Peyer's patch (tissue), 4 donors: ENCODE measurements around the gene NATD1. TPM values are rescaled to one million over a fixed set of nuclear protein-coding genes. Genes with fewer than 3 reads are reported as not detected.
A peak's percentile ranks its signal among the peaks of the same experiment; 100 is the strongest.

Source experiments
- DNase-seq, 3 donors: peaks; one replicate each; pipeline ENCODE4 v3.0.0-alpha.2; 2017 to 2019
- H3K27ac ChIP-seq, 4 donors: fragments of 200-600 bp; sonication (generic); one replicate each; pipeline ENCODE4 v1.5.1; 2016 to 2019
- H3K27me3 ChIP-seq, 2 donors: fragments of 200-600 bp; sonication (generic); one replicate each; pipeline ENCODE4 v1.5.1; 2019
- H3K36me3 ChIP-seq, 3 donors: fragments of 200-600 bp; sonication (generic); one replicate each; pipeline ENCODE4 v1.5.1; 2016 to 2019
- H3K4me1 ChIP-seq, 4 donors: fragments of 200-600 bp; sonication (generic); one replicate each; pipeline ENCODE4 v1.5.1; 2016 to 2019
- H3K4me3 ChIP-seq, 4 donors: fragments of 200-600 bp; sonication (generic); 1 replicate in 3 of 4; 2 replicates in 1 of 4; pipeline ENCODE4 v1.5.1; 2016 to 2019; ENCODE audit warnings: mild to moderate bottlenecking in 1 of 4
- H3K9me3 ChIP-seq, 4 donors: fragments of 200-600 bp; sonication (generic); one replicate each; pipeline ENCODE4 v1.5.1; 2016 to 2019; ENCODE audit warnings: mild to moderate bottlenecking in 1 of 4
- POLR2A ChIP-seq, 2 donors: fragments of 450-650 bp; IDR thresholded peaks; one replicate each; pipeline ENCODE4 v1.5.1; 2017; ENCODE audit warnings: antibody characterized with exemption in 2 of 2, mild to moderate bottlenecking in 2 of 2, moderate library complexity in 2 of 2
- total RNA-seq, 4 donors: library from RNA; depleted of rRNA; stranded (reverse); fragments of >200 nt; gene quantifications; one replicate each; pipeline ENCODE4 v1.1.0, GENCODE V29; 2016
- TF ChIP-seq, protein P1 (sequence below), 6 experiments: fragments of 450-650 bp in 4 of 6; fragments of 200-600 bp in 2 of 6; sonication (generic) in 1 of 6; IDR thresholded peaks; one replicate each; pipeline ENCODE4 v1.5.1; 2017 to 2019; ENCODE audit warnings: antibody characterized with exemption in 6 of 6, mild to moderate bottlenecking in 3 of 6, moderate library complexity in 1 of 6

NATD1 gene
- total RNA-seq, 4 donors from 2014 or later: 5.0 to 11.4 (median 10.1) TPM

DNA sequence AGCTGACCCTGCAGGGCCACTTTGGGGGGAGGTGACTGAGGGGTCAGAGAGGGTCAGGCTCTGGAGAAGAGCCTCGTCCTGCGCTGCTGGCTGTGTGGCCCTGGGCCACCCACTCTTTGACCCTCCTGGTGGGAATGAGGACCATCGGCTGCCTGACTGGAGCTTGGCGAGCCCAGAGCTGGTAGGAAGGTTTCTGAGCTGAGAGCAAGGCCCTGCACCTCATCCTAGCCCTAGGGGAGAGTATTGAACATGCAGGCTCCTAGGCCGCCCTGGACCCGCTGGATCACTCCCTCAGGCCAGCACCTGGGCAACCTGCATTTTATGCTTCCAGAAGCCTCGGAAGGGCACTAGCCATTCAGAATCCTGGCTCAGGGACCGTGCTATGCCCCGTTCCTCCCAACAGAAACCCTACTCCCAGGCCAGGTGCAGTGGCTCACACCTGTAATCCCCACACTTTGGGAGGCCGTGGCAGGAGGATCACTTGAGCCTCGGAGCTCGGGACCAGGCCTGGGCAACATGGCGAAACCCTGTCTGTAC is 45.8 kb upstream of the NATD1 start:
- H3K36me3 ChIP-seq: peaks cover 0 to 64% (median 0%) of the 10 kb centered on the region in 3 donors
- no peak overlapping the region for H3K4me3 ChIP-seq
- TF ChIP-seq POLR2A (IDR thresholded peaks at IDR 0.05): no peak
- TF ChIP-seq, protein P1, sequence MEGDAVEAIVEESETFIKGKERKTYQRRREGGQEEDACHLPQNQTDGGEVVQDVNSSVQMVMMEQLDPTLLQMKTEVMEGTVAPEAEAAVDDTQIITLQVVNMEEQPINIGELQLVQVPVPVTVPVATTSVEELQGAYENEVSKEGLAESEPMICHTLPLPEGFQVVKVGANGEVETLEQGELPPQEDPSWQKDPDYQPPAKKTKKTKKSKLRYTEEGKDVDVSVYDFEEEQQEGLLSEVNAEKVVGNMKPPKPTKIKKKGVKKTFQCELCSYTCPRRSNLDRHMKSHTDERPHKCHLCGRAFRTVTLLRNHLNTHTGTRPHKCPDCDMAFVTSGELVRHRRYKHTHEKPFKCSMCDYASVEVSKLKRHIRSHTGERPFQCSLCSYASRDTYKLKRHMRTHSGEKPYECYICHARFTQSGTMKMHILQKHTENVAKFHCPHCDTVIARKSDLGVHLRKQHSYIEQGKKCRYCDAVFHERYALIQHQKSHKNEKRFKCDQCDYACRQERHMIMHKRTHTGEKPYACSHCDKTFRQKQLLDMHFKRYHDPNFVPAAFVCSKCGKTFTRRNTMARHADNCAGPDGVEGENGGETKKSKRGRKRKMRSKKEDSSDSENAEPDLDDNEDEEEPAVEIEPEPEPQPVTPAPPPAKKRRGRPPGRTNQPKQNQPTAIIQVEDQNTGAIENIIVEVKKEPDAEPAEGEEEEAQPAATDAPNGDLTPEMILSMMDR (IDR thresholded peaks at IDR 0.05): no peak
- H3K4me1 ChIP-seq: peaks cover 0 to 12% (median 1%) of the 10 kb centered on the region in 4 donors
- H3K27ac ChIP-seq: no peak overlapping the region
- DNase-seq: no peak
- H3K27me3 ChIP-seq: no peaks in the 10 kb centered on the region
- no peaks in the 10 kb centered on the region for H3K9me3 ChIP-seq

DNA sequence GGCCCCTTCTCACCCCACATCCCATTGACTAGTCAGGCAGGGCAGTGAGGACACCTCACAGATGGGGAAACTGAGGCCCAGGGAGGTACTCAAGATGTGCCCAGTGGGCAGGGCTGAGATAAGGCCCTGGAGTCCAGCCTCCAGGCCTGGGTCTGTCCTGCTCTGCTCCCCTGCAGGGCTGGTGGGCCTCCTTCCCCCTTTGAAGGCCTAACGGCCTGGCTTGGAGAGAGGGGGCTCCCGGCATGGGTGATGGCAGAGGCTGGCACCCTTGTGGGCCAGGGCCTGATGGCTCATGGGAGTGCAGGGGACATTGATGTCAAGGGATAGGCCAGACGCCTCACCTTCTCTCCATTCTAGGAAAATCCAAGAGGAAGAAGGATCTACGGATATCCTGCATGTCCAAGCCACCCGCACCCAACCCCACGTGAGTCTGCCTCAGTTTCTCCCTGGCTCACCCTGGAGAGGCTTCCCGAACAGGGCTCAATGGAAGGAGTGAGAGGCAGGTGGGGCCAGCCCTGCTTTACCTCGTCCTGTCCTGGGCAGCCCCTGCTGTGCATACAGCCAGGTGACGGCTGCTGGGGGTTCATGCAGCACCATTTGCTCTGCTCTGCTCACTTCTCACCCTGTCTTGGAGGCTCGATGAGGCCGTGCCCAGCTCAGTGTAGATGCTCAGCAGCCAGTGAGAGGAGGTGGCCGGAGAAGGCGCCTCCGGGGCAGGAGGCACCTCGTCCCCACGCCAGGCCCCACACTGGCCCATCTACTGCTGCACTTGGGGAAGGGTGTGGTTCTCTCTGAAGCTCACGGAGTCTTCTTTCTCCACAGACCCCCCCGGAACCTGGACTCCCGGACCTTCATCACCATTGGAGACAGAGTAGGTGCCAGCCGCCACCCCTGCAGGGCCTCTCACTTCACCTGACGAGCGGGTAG is 45.1 kb upstream of the NATD1 start:
- DNase-seq: no peak
- TF ChIP-seq, protein P1 (IDR thresholded peaks at IDR 0.05): no peak
- TF ChIP-seq POLR2A (IDR thresholded peaks at IDR 0.05): no peak
- no peaks in the 10 kb centered on the region for H3K9me3 ChIP-seq
- no peak overlapping the region for H3K27ac ChIP-seq
- no peak overlapping the region for H3K4me3 ChIP-seq
- peaks cover 0 to 56% (median 0%) of the 10 kb centered on the region in 3 donors for H3K36me3 ChIP-seq
- H3K4me1 ChIP-seq: peaks cover 0 to 12% (median 1%) of the 10 kb centered on the region in 4 donors
- no peaks in the 10 kb centered on the region for H3K27me3 ChIP-seq

DNA sequence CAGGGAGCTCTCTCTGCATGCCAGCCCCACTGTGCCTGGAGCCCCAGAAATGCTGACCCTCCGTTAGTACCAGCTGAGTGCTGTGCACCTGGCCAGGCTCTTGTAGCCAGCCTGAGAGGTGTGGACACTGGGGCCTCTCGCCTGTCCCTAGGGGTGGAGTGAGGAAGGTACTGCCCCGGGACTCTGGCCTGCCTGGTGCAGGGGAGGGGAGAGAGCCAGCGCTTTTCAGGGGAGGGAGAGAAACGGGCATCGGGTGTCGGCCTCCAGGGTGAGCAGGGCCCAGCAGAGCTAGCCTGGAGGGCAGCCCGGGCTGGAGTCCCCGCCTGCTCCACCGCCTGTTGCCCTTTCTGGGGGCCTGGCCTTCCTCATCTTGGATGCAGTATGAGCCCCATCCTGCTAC is 44.4 kb upstream of the NATD1 start:
- DNase-seq: peak in 1 of 3 donors; percentile 46
- Histone ChIP-seq H3K27ac (no peak overlapping the region), H3K4me3 (no peak overlapping the region), H3K36me3 (peaks cover 0 to 55% (median 0%) of the 10 kb centered on the region in 3 donors), H3K4me1 (peaks cover 0 to 12% (median 1%) of the 10 kb centered on the region in 4 donors), H3K27me3 (no peaks in the 10 kb centered on the region), H3K9me3 (no peaks in the 10 kb centered on the region)
- TF ChIP-seq, protein P1 (IDR thresholded peaks at IDR 0.05): no peak
- TF ChIP-seq POLR2A (IDR thresholded peaks at IDR 0.05): no peak

DNA sequence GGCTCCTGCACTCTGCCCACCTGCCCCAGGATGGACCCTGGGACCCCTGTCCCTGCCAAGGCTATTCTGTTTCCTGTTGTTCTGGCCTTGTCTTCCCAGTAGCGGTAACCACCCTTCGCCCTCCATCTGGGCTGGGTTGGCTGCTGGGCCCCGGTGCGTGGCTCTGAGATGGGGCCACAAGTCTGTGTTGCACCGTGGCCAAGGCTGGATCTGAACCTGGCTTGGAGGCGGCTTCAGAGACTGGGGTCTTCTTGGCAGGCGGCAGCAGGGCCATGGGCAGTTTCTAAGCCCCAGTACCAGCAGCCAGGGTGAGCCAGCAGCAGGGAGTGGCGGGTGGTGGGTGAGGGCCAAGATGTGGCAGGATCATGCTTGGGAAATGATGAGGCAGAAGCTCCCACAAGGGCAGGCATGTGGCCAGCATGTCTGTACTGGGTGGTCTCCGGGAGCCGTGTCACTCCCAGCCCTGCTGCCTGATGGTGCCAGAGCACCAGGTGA is 43.9 kb upstream of the NATD1 start:
- Histone ChIP-seq H3K36me3 (peaks cover 0 to 53% (median 0%) of the 10 kb centered on the region in 3 donors), H3K4me3 (no peak overlapping the region), H3K9me3 (no peaks in the 10 kb centered on the region), H3K4me1 (peaks cover 0 to 12% (median 1%) of the 10 kb centered on the region in 4 donors), H3K27me3 (no peaks in the 10 kb centered on the region), H3K27ac (no peak overlapping the region)
- TF ChIP-seq, protein P1 (IDR thresholded peaks at IDR 0.05): no peak
- TF ChIP-seq POLR2A (IDR thresholded peaks at IDR 0.05): no peak
- peak in 1 of 3 donors; percentile 58 for DNase-seq

DNA sequence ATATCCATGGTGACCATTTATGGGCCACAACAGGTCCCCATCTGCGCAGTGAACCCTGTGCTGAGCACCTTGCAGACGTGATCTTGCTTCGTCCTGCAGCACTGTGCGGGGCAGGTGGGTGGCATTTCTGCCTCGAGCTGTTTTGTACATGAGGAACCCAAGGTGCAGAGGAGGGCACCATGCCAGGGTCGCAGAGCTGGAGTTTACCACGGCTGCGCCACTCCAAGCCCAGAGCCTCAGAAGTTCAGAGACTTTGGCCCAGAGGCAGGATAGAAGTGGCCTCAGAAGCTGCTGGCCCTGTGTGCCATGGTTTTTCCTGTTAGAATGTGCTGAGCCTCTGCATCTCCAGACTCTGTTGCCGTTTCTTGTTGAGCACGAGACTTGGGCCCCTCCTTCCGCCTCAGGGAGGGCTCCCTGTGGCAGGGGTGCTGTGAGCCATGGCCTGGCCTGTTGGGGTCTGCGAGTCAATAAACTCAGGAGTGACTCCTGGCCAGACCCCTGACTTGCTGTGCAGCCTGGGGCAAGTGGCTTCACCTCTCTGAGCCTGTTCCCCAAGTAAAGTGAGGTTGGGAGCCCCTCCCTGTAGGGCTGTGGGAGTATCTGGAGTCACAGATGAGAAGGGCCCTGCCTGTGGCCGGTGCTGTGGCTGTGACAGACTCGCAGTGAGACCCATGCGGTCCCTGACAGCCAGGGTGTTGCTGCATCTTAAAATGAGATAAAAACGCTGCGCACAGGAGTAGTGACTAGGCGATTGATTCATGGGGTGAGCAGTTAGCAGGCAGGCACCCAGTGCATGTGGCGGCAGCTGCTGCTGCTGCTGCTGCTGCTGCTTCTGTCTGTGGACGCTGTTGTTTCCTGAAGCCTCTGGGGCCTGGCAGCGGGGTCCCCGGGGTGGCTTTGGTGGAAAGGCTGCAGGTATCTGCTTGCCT is 43.2 kb upstream of the NATD1 start:
- H3K4me3 ChIP-seq: no peak overlapping the region
- H3K4me1 ChIP-seq: peaks cover 0 to 12% (median 1%) of the 10 kb centered on the region in 4 donors
- no peaks in the 10 kb centered on the region for H3K27me3 ChIP-seq
- peaks cover 0 to 53% (median 0%) of the 10 kb centered on the region in 3 donors for H3K36me3 ChIP-seq
- DNase-seq: no peak
- no peak overlapping the region for H3K27ac ChIP-seq
- TF ChIP-seq POLR2A (IDR thresholded peaks at IDR 0.05): no peak
- TF ChIP-seq, protein P1 (IDR thresholded peaks at IDR 0.05): no peak
- H3K9me3 ChIP-seq: no peaks in the 10 kb centered on the region
